GM23338 (cell line): ENCODE measurements around the gene DDX27. TPM values are rescaled to one million over a fixed set of nuclear protein-coding genes. Genes with fewer than 3 reads are reported as not detected.
A peak's percentile ranks its signal among the peaks of the same experiment; 100 is the strongest.

Source experiments
- ATAC-seq: fragments of 200-7000 bp; cut with Tn5 transposase; 3 replicates; pipeline ENCODE4 v1.9.1; 2020
- DNase-seq: peaks from one replicate; pipeline ENCODE4 v3.0.0-alpha.2; 2015; ENCODE audit warnings: low spot score
- H2AFZ ChIP-seq: fragments of 200-600 bp; sonication (generic); 2 replicates; pipeline ENCODE4 v1.8.0; 2016; ENCODE audit warnings: antibody characterized with exemption, mild to moderate bottlenecking, moderate library complexity
- H3F3A ChIP-seq: fragments of 200-600 bp; sonication (generic); replicated peaks from 2 replicates; pipeline ENCODE4 v1.8.0; 2017; ENCODE audit warnings: antibody characterized with exemption, mixed run types, low read depth
- H3K27ac ChIP-seq: fragments of 200-600 bp; sonication (generic); 2 replicates; pipeline ENCODE4 v1.6.1; 2016; ENCODE audit warnings: low read depth
- H3K27me3 ChIP-seq: fragments of 200-600 bp; sonication (generic); 2 replicates; pipeline ENCODE4 v1.8.0; 2016; ENCODE audit warnings: mild to moderate bottlenecking, mixed run types, moderate library complexity; ENCODE audit not compliant: insufficient read depth
- H3K36me3 ChIP-seq: fragments of 200-600 bp; sonication (generic); 2 replicates; pipeline ENCODE4 v1.8.0; 2016; ENCODE audit warnings: mild to moderate bottlenecking; ENCODE audit not compliant: insufficient read depth
- H3K4me1 ChIP-seq: fragments of 200-600 bp; sonication (generic); 2 replicates; pipeline ENCODE4 v1.8.0; 2016; ENCODE audit warnings: mild to moderate bottlenecking, moderate library complexity; ENCODE audit not compliant: insufficient read depth
- H3K4me2 ChIP-seq: fragments of 200-600 bp; sonication (generic); 2 replicates; pipeline ENCODE4 v1.7.1; 2017; ENCODE audit warnings: mixed run types
- H3K4me3 ChIP-seq: fragments of 200-600 bp; sonication (generic); 2 replicates; pipeline ENCODE4 v1.6.1; 2016; ENCODE audit warnings: mixed run types
- H3K79me2 ChIP-seq: fragments of 200-600 bp; sonication (generic); replicated peaks from 2 replicates; pipeline ENCODE4 v1.8.0; 2017; ENCODE audit warnings: mild to moderate bottlenecking; ENCODE audit not compliant: insufficient read depth
- H3K9me2 ChIP-seq: fragments of 200-600 bp; sonication (generic); 2 replicates; pipeline ENCODE4 v1.8.0; 2017; ENCODE audit not compliant: insufficient read depth
- H4K20me1 ChIP-seq: fragments of 200-600 bp; sonication (generic); replicated peaks from 2 replicates; pipeline ENCODE4 v1.8.0; 2017; ENCODE audit warnings: mild to moderate bottlenecking; ENCODE audit not compliant: insufficient read depth
- H3K27ac Mint-ChIP-seq: 2 replicates; pipeline ENCODE4 v1.8.0; 2020; ENCODE audit warnings: inconsistent platforms, mild to moderate bottlenecking, moderate library complexity, mixed read lengths
- H3K27me3 Mint-ChIP-seq: 3 replicates; pipeline ENCODE4 v1.8.0; 2022; ENCODE audit warnings: low read depth, mild to moderate bottlenecking, moderate library complexity, mixed read lengths, inconsistent platforms; ENCODE audit not compliant: insufficient read depth, poor library complexity
- H3K36me3 Mint-ChIP-seq: 3 replicates; pipeline ENCODE4 v1.8.0; 2021; ENCODE audit warnings: low read depth, mild to moderate bottlenecking, inconsistent platforms, moderate library complexity, mixed read lengths
- H3K4me1 Mint-ChIP-seq: 3 replicates; pipeline ENCODE4 v1.8.0; 2020; ENCODE audit warnings: mild to moderate bottlenecking, inconsistent platforms, mixed read lengths
- H3K4me3 Mint-ChIP-seq: 3 replicates; pipeline ENCODE4 v1.8.0; 2021; ENCODE audit warnings: moderate library complexity, mild to moderate bottlenecking, inconsistent platforms, mixed read lengths
- H3K9me3 Mint-ChIP-seq: 3 replicates; pipeline ENCODE4 v1.8.0; 2020; ENCODE audit warnings: moderate library complexity, mild to moderate bottlenecking, inconsistent platforms, mixed read lengths
- EZH2 ChIP-seq: fragments of 200-600 bp; sonication (generic); IDR thresholded peaks from one replicate; pipeline ENCODE4 v1.8.0; 2017; ENCODE audit warnings: antibody characterized with exemption, mild to moderate bottlenecking, low read depth; ENCODE audit not compliant: unreplicated experiment
- NANOG ChIP-seq: IDR thresholded peaks from 2 replicates; pipeline ENCODE4 v1.6.1; 2016; ENCODE audit warnings: antibody characterized with exemption, borderline replicate concordance
- POLR2AphosphoS5 ChIP-seq: IDR thresholded peaks from 2 replicates; pipeline ENCODE4 v1.6.1; 2016; ENCODE audit warnings: antibody characterized with exemption, low read depth
- STAT1 ChIP-seq: IDR thresholded peaks from one replicate; pipeline ENCODE4 v1.6.1; 2016; ENCODE audit warnings: antibody characterized with exemption; ENCODE audit not compliant: unreplicated experiment
- ZNF114 ChIP-seq: fragments of 250-450 bp; sonication (Bioruptor Pico); IDR thresholded peaks from 2 replicates; pipeline ENCODE4 v1.5.0; 2020; ENCODE audit warnings: mild to moderate bottlenecking, moderate library complexity
- ZNF331 ChIP-seq: fragments of 250-450 bp; sonication (Bioruptor Pico); IDR thresholded peaks from 2 replicates; pipeline ENCODE4 v1.5.0; 2020; ENCODE audit warnings: low read depth, mild to moderate bottlenecking, moderate library complexity
- polyA plus RNA-seq: library from polyadenylated mRNA; unstranded; fragments of >200 nt; fragmentation: Nextera tagmentation; extraction: Ambion mirVana; gene quantifications from 2 replicates; pipeline ENCODE4 v1.2.1, GENCODE V29; 2016
- total RNA-seq: library from RNA; depleted of rRNA; stranded (reverse); fragments of >200 nt; shearing (Covaris generic); gene quantifications from 2 replicates; pipeline ENCODE4 v1.2.3, GENCODE V29; 2014

Gene DDX27
- total and polyA plus RNA-seq, 2 experiments from 2014 or later: 53.3 to 81.3 TPM

GRCh38 chr20:49286689-49287551 is 67.7 kb downstream of the DDX27 start:
- Histone ChIP-seq H3K36me3 (peaks cover 78% of the 10 kb centered on the region), H3K27ac (peak overlapping the region; percentile 93), H3K4me1 (peaks cover 38% of the 10 kb centered on the region), H3K27me3 (no peaks in the 10 kb centered on the region), H3K9me2 (no peaks in the 10 kb centered on the region), H2AFZ (no peak overlapping the region), H3K4me2 (peak overlapping the region; percentile 85), H3K79me2 (peaks cover 58% of the 10 kb centered on the region), H4K20me1 (peaks cover 59% of the 10 kb centered on the region), H3K4me3 (peak overlapping the region; percentile 100), H3F3A (peaks cover 94% of the 10 kb centered on the region)
- peak; percentile 56 for DNase-seq
- H3K36me3 Mint-ChIP-seq: peaks cover 95% of the 10 kb centered on the region
- TF ChIP-seq NANOG (no peak), POLR2AphosphoS5 (peak; percentile 51; the same call in 1 of the 2 replicates)
- H3K27ac Mint-ChIP-seq: peak overlapping the region; percentile 83
- peaks cover 68% of the 10 kb centered on the region for H3K4me1 Mint-ChIP-seq
- peak overlapping the region; percentile 100 for H3K4me3 Mint-ChIP-seq
- peaks cover 42% of the 10 kb centered on the region for H3K9me3 Mint-ChIP-seq
- peak; percentile 0 for ATAC-seq
- H3K27me3 Mint-ChIP-seq: peaks cover 67% of the 10 kb centered on the region

GRCh38 chr20:49287555-49288249 is 68.5 kb downstream of the DDX27 start:
- peaks cover 51% of the 10 kb centered on the region for H4K20me1 ChIP-seq
- no peak overlapping the region for H3K4me3 ChIP-seq
- no peak for ATAC-seq
- H3K27me3 ChIP-seq: no peaks in the 10 kb centered on the region
- no peaks in the 10 kb centered on the region for H3K9me2 ChIP-seq
- H3K79me2 ChIP-seq: peaks cover 50% of the 10 kb centered on the region
- no peak overlapping the region for H2AFZ ChIP-seq
- peaks cover 33% of the 10 kb centered on the region for H3K4me1 ChIP-seq
- Mint-ChIP-seq H3K4me1 (peaks cover 65% of the 10 kb centered on the region), H3K27ac (peak overlapping the region; percentile 83), H3K4me3 (peak overlapping the region; percentile 100; the same call in 1 of the 3 replicates), H3K27me3 (peaks cover 63% of the 10 kb centered on the region), H3K9me3 (peaks cover 34% of the 10 kb centered on the region), H3K36me3 (peaks cover 93% of the 10 kb centered on the region)
- peaks cover 70% of the 10 kb centered on the region for H3K36me3 ChIP-seq
- DNase-seq: no peak
- TF ChIP-seq POLR2AphosphoS5 (peak; percentile 31), NANOG (no peak)
- peaks cover 93% of the 10 kb centered on the region for H3F3A ChIP-seq
- H3K27ac ChIP-seq: peak overlapping the region; percentile 93
- no peak overlapping the region for H3K4me2 ChIP-seq

- H3K27ac Mint-ChIP-seq: peak overlapping the region; percentile 83
- peaks cover 92% of the 10 kb centered on the region for H3K36me3 Mint-ChIP-seq
- Histone ChIP-seq H2AFZ (no peak overlapping the region), H3K79me2 (peaks cover 44% of the 10 kb centered on the region), H3K36me3 (peaks cover 64% of the 10 kb centered on the region), H3K27me3 (no peaks in the 10 kb centered on the region), H3K4me1 (peaks cover 33% of the 10 kb centered on the region), H4K20me1 (peaks cover 45% of the 10 kb centered on the region), H3K9me2 (no peaks in the 10 kb centered on the region), H3F3A (peaks cover 92% of the 10 kb centered on the region), H3K27ac (peak overlapping the region; percentile 93), H3K4me2 (no peak overlapping the region), H3K4me3 (no peak overlapping the region)
- ATAC-seq: no peak
- H3K9me3 Mint-ChIP-seq: peaks cover 28% of the 10 kb centered on the region
- DNase-seq: no peak
- peaks cover 57% of the 10 kb centered on the region for H3K27me3 Mint-ChIP-seq
- no peak for TF ChIP-seq STAT1
- no peak for TF ChIP-seq ZNF331 (CRISPR knock-in tag)
- no peak for TF ChIP-seq ZNF114
- no peak for TF ChIP-seq EZH2
- H3K4me3 Mint-ChIP-seq: 0 out of 3 replicates have a peak overlapping the region, but pooled peaks have one; percentile 100
- peaks cover 65% of the 10 kb centered on the region for H3K4me1 Mint-ChIP-seq
These were observed 69.1 kb downstream of the DDX27 start for GRCh38 chr20:49288250-49288751.
